ENCODE data around the gene GLIS2.
A peak's percentile ranks its signal among the peaks of the same experiment; 100 is the strongest.

The GLIS2 gene

DNA sequence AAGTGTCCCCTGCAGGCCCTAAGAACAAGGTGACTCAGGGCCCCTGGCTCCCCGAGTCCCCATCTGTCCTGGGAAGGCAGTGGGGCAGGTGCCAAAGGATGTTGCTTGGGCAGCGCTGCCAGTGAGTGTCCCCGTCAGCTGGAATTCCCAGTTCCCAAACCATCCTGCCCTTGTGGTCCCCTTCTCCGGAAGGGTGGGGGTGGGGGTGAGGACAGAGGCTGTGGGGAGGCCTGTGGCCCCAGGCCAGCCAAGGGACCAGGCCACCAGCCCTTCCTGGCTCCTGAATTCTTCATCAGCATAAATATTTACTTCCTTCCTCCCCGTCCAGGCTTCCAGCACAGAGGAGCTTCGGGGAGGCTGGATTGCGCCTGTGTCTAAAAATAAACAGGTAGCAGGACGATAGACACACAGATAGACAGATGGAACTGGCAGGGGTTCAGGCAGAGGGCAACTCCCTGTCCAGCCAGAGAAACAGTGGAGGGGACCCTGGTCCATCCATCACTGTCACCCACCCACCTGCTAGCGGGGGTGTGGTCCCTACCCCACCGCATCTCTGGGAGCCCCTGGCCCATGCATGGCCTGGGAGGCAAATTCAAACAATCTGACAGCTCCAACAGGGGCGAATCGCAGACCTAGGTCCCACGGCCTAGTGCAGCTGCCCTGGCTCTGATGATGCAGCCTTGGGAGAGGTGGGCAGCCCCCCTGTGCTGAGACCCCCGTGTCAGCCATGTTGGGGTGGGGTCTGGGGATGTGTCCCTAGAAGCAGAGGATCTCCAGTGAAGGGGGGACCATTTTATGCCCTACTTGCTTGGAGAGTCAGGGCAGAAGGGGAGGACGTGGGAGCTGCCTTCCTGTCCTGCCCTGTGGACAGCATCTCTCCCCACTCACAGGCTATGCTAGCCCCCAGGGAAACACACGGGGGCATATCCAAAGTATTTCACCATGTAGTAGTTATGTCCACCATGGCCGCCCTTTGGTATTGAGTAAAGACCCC, 13.2 kb downstream of the GLIS2 start:
- H4K20me1 ChIP-seq (ENCODE audit: insufficient read depth, low read length, poor library complexity, severe bottlenecking): no peaks in the 10 kb centered on the region
- H3K9ac ChIP-seq (ENCODE audit: low read depth, low read length, poor library complexity, severe bottlenecking): no peak overlapping the region
- TF ChIP-seq, protein P1, sequence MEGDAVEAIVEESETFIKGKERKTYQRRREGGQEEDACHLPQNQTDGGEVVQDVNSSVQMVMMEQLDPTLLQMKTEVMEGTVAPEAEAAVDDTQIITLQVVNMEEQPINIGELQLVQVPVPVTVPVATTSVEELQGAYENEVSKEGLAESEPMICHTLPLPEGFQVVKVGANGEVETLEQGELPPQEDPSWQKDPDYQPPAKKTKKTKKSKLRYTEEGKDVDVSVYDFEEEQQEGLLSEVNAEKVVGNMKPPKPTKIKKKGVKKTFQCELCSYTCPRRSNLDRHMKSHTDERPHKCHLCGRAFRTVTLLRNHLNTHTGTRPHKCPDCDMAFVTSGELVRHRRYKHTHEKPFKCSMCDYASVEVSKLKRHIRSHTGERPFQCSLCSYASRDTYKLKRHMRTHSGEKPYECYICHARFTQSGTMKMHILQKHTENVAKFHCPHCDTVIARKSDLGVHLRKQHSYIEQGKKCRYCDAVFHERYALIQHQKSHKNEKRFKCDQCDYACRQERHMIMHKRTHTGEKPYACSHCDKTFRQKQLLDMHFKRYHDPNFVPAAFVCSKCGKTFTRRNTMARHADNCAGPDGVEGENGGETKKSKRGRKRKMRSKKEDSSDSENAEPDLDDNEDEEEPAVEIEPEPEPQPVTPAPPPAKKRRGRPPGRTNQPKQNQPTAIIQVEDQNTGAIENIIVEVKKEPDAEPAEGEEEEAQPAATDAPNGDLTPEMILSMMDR (conservative IDR thresholded peaks at IDR 0.05; ENCODE audit: low read length): no peak
- TF ChIP-seq EZH2phosphoT487 (IDR thresholded peaks at IDR 0.05; ENCODE audit: borderline replicate concordance): no peak
- H3K36me3 ChIP-seq (ENCODE audit: insufficient read depth, low read length): no peaks in the 10 kb centered on the region
- H2AFZ ChIP-seq (ENCODE audit: low read length): no peak overlapping the region
- no peaks in the 10 kb centered on the region for H3F3A ChIP-seq (ENCODE audit: low read depth)
- H3K4me1 ChIP-seq (ENCODE audit: insufficient read depth, low read length, poor library complexity, severe bottlenecking): no peaks in the 10 kb centered on the region
- H3K4me2 ChIP-seq (ENCODE audit: low read depth, low read length, poor library complexity, severe bottlenecking): no peak overlapping the region
- no peaks in the 10 kb centered on the region for H3K9me3 ChIP-seq (ENCODE audit: insufficient read depth, low read depth, low read length)
- H3K27me3 ChIP-seq (ENCODE audit: insufficient read depth, low read length, poor library complexity, severe bottlenecking): no peaks in the 10 kb centered on the region
- no peak overlapping the region for H3K4me3 ChIP-seq (ENCODE audit: low read length, poor library complexity, severe bottlenecking)
- no peaks in the 10 kb centered on the region for H3K79me2 ChIP-seq (ENCODE audit: insufficient read depth, low read length)
- no peaks in the 10 kb centered on the region for H3K9me2 ChIP-seq (replicated peaks; ENCODE audit: low read depth, low read length)

DNA sequence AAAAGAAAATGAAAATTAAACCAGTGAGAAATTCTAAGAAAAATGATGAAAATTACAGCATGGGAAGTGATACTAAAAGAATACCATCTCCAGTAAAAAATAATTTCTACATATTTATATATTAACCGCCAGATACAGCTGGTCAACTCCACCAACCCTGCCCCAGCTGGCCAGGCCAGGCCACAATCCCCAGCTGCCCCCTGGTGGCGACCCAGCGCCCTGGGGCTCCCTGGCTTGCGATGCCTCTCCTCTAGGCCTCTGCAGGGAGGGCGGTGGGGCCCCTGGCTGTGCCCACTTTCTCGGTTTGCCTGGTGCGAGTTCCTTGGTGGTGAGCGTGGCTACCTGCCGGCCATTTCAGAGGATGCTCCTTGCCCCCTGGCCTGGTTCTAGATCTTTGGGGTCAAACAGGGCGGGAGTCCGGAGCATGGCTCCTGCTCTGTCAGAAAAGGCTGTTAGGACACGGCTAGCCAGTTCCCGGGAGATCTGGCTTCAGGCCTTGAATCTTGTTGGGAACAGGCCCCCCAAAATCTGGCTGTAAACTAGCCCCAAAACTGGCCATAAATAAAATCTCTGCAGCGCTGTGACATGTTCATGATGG, 14.5 kb downstream of the GLIS2 start:
- H3K79me2 ChIP-seq (ENCODE audit: insufficient read depth, low read length): no peaks in the 10 kb centered on the region

DNA sequence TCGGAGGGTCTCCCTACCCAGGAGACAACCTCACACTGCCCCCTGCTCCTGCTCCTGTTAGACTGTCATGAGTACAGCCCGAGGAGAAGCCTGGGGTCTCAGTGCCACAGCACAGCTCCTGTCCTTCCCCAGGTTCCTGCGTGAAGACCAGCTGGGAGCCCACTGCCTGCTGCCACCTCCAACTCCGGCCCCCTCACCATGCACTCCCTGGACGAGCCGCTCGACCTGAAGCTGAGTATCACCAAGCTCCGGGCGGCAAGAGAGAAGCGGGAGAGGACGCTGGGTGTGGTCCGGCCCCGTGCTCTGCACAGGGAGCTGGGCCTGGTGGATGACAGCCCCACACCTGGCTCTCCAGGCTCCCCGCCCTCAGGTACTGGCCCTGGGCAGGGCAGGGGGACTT, 16.2 kb downstream of the GLIS2 start:
- Histone ChIP-seq H4K20me1 (ENCODE audit: insufficient read depth, low read length, poor library complexity, severe bottlenecking) (no peaks in the 10 kb centered on the region), H3K9me2 (replicated peaks; ENCODE audit: low read depth, low read length) (no peaks in the 10 kb centered on the region), H3K79me2 (ENCODE audit: insufficient read depth, low read length) (no peaks in the 10 kb centered on the region), H3K4me1 (ENCODE audit: insufficient read depth, low read length, poor library complexity, severe bottlenecking) (no peaks in the 10 kb centered on the region), H3F3A (ENCODE audit: low read depth) (no peaks in the 10 kb centered on the region), H3K9me3 (ENCODE audit: insufficient read depth, low read depth, low read length) (no peaks in the 10 kb centered on the region), H3K4me2 (ENCODE audit: low read depth, low read length, poor library complexity, severe bottlenecking) (no peak overlapping the region), H3K4me3 (ENCODE audit: low read length, poor library complexity, severe bottlenecking) (no peak overlapping the region), H2AFZ (ENCODE audit: low read length) (no peak overlapping the region), H3K9ac (ENCODE audit: low read depth, low read length, poor library complexity, severe bottlenecking) (no peak overlapping the region), H3K36me3 (ENCODE audit: insufficient read depth, low read length) (no peaks in the 10 kb centered on the region), H3K27me3 (ENCODE audit: insufficient read depth, low read length, poor library complexity, severe bottlenecking) (no peaks in the 10 kb centered on the region)
- TF ChIP-seq, protein P1 (conservative IDR thresholded peaks at IDR 0.05; ENCODE audit: low read length): no peak
- TF ChIP-seq EZH2phosphoT487 (IDR thresholded peaks at IDR 0.05; ENCODE audit: borderline replicate concordance): no peak

More for the DNA sequence above, 14.5 kb downstream of the GLIS2 start:
- no peaks in the 10 kb centered on the region for H3F3A ChIP-seq (ENCODE audit: low read depth)
- H4K20me1 ChIP-seq (ENCODE audit: insufficient read depth, low read length, poor library complexity, severe bottlenecking): no peaks in the 10 kb centered on the region
- no peaks in the 10 kb centered on the region for H3K9me2 ChIP-seq (replicated peaks; ENCODE audit: low read depth, low read length)
- H3K9ac ChIP-seq (ENCODE audit: low read depth, low read length, poor library complexity, severe bottlenecking): no peak overlapping the region
- no peak overlapping the region for H3K4me3 ChIP-seq (ENCODE audit: low read length, poor library complexity, severe bottlenecking)
- H2AFZ ChIP-seq (ENCODE audit: low read length): no peak overlapping the region
- no peak overlapping the region for H3K4me2 ChIP-seq (ENCODE audit: low read depth, low read length, poor library complexity, severe bottlenecking)
- H3K9me3 ChIP-seq (ENCODE audit: insufficient read depth, low read depth, low read length): no peaks in the 10 kb centered on the region
- no peaks in the 10 kb centered on the region for H3K4me1 ChIP-seq (ENCODE audit: insufficient read depth, low read length, poor library complexity, severe bottlenecking)
- no peaks in the 10 kb centered on the region for H3K27me3 ChIP-seq (ENCODE audit: insufficient read depth, low read length, poor library complexity, severe bottlenecking)
- H3K36me3 ChIP-seq (ENCODE audit: insufficient read depth, low read length): no peaks in the 10 kb centered on the region
- TF ChIP-seq, protein P1 (conservative IDR thresholded peaks at IDR 0.05; ENCODE audit: low read length): peak; percentile 64
- no peak for TF ChIP-seq EZH2phosphoT487 (IDR thresholded peaks at IDR 0.05; ENCODE audit: borderline replicate concordance)

Measured in Loucy (cell line).